Measurements from ENCODE around the gene SPACA4.

Gene SPACA4

DNA sequence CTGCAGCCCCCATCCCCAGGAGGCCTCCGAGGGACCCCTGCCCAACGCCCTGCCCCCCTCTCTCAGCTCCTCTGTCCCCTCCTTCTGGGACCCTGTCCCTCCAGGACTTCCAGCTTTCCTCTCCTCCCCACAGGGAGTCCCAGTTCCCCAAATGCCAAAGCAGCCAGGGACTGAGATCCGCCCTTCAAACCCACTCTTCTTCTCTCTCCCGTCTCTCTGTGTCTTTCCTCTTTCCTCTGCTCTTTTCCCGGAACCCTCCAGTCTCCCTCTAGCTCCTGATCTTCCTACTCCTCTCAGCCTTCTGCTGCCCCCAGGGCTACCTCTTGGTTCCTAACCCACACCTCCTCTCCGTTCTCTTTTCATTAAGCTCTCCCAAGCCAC is 39.1 kb downstream of the SPACA4 start:
- DNase-seq: no peak
- H3K4me3 ChIP-seq (ENCODE audit: low read depth, low read length): peak overlapping the region; percentile 61
- H3K9me3 ChIP-seq (ENCODE audit: severe bottlenecking): no peaks in the 10 kb centered on the region
- TF ChIP-seq, protein P1, sequence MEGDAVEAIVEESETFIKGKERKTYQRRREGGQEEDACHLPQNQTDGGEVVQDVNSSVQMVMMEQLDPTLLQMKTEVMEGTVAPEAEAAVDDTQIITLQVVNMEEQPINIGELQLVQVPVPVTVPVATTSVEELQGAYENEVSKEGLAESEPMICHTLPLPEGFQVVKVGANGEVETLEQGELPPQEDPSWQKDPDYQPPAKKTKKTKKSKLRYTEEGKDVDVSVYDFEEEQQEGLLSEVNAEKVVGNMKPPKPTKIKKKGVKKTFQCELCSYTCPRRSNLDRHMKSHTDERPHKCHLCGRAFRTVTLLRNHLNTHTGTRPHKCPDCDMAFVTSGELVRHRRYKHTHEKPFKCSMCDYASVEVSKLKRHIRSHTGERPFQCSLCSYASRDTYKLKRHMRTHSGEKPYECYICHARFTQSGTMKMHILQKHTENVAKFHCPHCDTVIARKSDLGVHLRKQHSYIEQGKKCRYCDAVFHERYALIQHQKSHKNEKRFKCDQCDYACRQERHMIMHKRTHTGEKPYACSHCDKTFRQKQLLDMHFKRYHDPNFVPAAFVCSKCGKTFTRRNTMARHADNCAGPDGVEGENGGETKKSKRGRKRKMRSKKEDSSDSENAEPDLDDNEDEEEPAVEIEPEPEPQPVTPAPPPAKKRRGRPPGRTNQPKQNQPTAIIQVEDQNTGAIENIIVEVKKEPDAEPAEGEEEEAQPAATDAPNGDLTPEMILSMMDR (IDR thresholded peaks at IDR 0.05; ENCODE audit: low read depth, low read length): no peak
- H3K36me3 ChIP-seq: no peaks in the 10 kb centered on the region
- H3K27ac ChIP-seq: 0 out of 2 replicates have a peak overlapping the region, but pooled peaks have one; percentile 28
- H3K27me3 ChIP-seq (ENCODE audit: insufficient read depth, low read depth, severe bottlenecking): no peaks in the 10 kb centered on the region

- TF ChIP-seq, protein P1 (IDR thresholded peaks at IDR 0.05; ENCODE audit: low read depth, low read length): peak; percentile 75
- DNase-seq: peak; percentile 42
- H3K27me3 ChIP-seq (ENCODE audit: insufficient read depth, low read depth, severe bottlenecking): no peaks in the 10 kb centered on the region
- no peaks in the 10 kb centered on the region for H3K36me3 ChIP-seq
- H3K9me3 ChIP-seq (ENCODE audit: severe bottlenecking): no peaks in the 10 kb centered on the region
- H3K4me3 ChIP-seq (ENCODE audit: low read depth, low read length): peak within 1 kb of the TSS; percentile 61
- peak within 1 kb of the TSS; percentile 38; the same call in 1 of the 2 replicates for H3K27ac ChIP-seq
Measured at GRCh38 chr19:48646001-48646721, 39.6 kb downstream of the SPACA4 start, which contains the start of gene CA11. Gene CA11 (minus strand): TSS chr19:48646187. CDS start chr19:48645632, 555 bp downstream.

GRCh38 chr19:48646722-48647216 is 40.2 kb downstream of the SPACA4 start:
- Histone ChIP-seq H3K4me3 (ENCODE audit: low read depth, low read length) (no peak overlapping the region; the same call in 1 of the 2 replicates), H3K9me3 (ENCODE audit: severe bottlenecking) (no peaks in the 10 kb centered on the region), H3K27me3 (ENCODE audit: insufficient read depth, low read depth, severe bottlenecking) (no peaks in the 10 kb centered on the region), H3K27ac (no peak overlapping the region), H3K36me3 (no peaks in the 10 kb centered on the region)
- TF ChIP-seq, protein P1 (IDR thresholded peaks at IDR 0.05; ENCODE audit: low read depth, low read length): no peak
- peak; percentile 95 for DNase-seq

DNA sequence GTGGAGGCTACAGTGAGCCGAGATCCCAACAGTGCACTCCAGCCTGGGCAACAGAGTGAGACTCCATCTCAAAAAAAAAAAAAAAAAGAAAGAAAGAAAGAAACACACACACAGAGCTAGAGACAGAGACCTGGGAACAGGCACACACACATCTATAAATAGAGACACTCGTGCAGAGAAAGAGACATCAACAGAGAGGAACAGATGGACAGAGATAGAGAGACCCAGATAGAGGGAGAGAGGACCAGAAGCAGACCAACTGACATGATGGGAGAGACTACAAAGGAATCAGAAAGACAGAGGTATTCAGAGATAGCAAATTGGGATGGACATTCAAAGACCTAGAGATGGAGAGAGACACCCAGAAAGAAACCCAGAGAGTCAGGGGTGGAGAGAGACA is 41.6 kb downstream of the SPACA4 start:
- H3K4me3 ChIP-seq (ENCODE audit: low read depth, low read length): no peak overlapping the region

GRCh38 chr19:48650974-48651682 is 44.6 kb downstream of the SPACA4 start:
- Histone ChIP-seq H3K4me3 (ENCODE audit: low read depth, low read length) (no peak overlapping the region), H3K36me3 (no peaks in the 10 kb centered on the region), H3K27ac (no peak overlapping the region), H3K27me3 (ENCODE audit: insufficient read depth, low read depth, severe bottlenecking) (no peaks in the 10 kb centered on the region), H3K9me3 (ENCODE audit: severe bottlenecking) (no peaks in the 10 kb centered on the region)
- TF ChIP-seq, protein P1 (IDR thresholded peaks at IDR 0.05; ENCODE audit: low read depth, low read length): no peak
- no peak for DNase-seq

More for the DNA sequence above, 41.6 kb downstream of the SPACA4 start:
- Histone ChIP-seq H3K36me3 (no peaks in the 10 kb centered on the region), H3K27ac (no peak overlapping the region), H3K27me3 (ENCODE audit: insufficient read depth, low read depth, severe bottlenecking) (no peaks in the 10 kb centered on the region), H3K9me3 (ENCODE audit: severe bottlenecking) (no peaks in the 10 kb centered on the region)
- TF ChIP-seq, protein P1 (IDR thresholded peaks at IDR 0.05; ENCODE audit: low read depth, low read length): no peak
- DNase-seq: no peak
